GM12864 (cell line): ENCODE results near the gene CCNL1.
"Not testable (repeated sequence)": the region's sequence is repeated elsewhere in the genome, so short reads cannot be mapped to it uniquely, and the experiment has no call there.

Source experiments
- DNase-seq: peaks from one replicate; pipeline ENCODE4 v3.0.0-alpha.2; 2011; ENCODE audit warnings: low read depth
- H3K4me3 ChIP-seq: 2 replicates; pipeline ENCODE4 v1.5.1; 2011; ENCODE audit warnings: mild to moderate bottlenecking, low read depth, low read length, control low read depth
- TF ChIP-seq, protein P1 (sequence below): IDR thresholded peaks from 2 replicates; pipeline ENCODE4 v1.5.1; 2011; ENCODE audit warnings: low read depth, mild to moderate bottlenecking, moderate library complexity, low read length, control low read depth, inconsistent platforms; ENCODE audit errors: missing control alignments

CCNL1 gene

DNA sequence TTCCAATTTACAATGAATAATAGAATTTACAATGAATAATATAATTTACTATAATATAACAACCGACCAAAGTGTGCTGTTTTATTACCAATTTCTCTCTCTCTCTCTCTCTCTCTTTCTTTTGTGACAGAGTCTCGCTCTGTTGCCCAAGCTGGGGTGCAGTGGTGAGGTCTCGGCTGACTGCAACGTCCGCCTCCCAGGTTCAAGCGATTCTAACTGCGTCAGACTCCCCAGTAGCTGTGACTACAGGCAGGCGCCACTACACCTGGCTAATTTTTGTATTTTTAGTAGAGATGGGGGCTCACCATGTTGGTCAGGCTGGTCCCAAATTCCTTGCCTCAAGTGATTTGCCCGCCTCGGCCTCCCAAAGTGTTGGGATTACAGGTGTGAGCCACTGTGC is 17.0 kb upstream of the CCNL1 start:
- no peak overlapping the region for H3K4me3 ChIP-seq
- TF ChIP-seq, protein P1, sequence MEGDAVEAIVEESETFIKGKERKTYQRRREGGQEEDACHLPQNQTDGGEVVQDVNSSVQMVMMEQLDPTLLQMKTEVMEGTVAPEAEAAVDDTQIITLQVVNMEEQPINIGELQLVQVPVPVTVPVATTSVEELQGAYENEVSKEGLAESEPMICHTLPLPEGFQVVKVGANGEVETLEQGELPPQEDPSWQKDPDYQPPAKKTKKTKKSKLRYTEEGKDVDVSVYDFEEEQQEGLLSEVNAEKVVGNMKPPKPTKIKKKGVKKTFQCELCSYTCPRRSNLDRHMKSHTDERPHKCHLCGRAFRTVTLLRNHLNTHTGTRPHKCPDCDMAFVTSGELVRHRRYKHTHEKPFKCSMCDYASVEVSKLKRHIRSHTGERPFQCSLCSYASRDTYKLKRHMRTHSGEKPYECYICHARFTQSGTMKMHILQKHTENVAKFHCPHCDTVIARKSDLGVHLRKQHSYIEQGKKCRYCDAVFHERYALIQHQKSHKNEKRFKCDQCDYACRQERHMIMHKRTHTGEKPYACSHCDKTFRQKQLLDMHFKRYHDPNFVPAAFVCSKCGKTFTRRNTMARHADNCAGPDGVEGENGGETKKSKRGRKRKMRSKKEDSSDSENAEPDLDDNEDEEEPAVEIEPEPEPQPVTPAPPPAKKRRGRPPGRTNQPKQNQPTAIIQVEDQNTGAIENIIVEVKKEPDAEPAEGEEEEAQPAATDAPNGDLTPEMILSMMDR = no peak
- DNase-seq = no peak

DNA sequence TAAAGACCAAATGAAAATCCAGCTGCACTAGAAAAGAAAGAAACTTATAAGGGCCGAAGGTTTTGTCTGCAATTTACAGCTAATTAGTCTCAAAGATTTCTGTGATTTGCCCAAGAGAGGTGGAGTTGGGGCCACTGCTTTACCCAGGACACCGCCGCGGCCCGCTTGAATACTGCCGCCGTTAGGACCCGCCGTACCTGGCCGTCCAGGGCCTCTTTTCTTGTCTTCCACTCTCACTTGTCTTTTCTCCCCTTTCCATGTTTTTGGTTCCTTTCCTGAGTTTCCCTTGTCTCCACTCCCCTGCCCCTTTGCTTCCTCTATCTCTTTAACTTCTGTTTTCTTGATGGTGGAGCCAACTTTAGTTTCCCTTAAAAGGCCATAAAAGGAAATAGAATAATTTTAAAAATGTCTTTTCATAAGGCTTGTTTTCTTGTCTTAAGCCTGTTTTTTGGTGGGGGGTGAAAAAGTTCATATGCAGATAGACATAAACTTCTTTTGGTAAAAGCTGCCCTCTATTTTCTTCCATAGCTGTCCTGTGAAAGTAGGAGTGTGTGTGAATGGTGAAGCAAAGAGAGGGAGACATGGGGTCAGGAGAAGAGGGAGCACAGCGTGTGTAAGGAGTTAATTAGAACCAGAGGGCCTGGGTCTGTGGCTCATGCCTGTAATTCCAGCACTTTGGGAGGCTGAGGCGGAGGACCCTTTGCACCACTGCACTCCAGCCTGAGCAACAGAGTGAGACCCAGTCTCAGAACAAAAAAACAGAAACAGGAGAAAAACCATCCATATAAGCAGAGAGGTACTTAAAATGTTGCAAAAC is 16.0 kb upstream of the CCNL1 start:
- H3K4me3 ChIP-seq = peak overlapping the region; percentile 69
- TF ChIP-seq, protein P1 = no peak
- no peak for DNase-seq

DNA sequence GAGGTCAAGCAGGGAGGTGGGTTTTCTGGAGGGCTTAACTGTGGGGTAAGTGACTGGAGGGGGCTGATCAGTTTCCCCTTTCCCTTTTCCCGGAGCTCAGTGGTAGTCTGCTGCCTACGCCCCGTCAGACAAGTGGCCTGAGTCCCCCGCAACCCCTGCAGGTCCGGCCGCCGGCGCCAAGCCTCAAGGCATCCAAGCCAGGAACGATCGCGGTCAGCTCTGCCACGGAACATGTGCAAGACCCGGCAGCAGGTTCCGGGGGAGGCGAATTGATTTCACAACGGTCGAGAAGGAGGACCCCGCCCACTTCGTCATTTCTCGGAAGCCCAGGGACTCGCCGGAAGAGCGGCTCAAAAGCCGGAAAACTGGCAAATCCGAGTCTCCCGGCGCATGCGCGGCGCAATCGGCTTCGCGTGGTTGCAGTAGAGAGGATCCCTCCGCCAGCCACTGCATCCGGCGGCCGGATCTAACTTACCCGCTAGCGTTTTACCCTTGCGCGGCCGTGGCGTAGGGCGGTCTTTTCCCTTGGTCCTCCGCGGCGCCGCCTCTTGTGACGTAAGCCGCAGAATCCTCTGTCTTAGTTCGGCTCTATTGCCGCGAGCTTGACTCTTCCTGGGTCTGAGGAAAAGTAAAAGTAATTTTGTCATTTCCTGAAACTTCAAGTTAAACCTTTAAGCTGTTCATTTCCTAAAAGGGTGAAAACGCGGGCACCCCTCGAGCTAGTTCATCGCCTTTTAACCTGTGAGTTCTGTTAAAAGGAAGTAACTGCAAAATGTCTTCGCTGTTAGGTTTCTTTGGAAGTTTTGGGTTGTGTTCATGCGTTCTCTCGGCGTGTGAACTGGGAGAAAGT is 14.9 kb upstream of the CCNL1 start:
- peak; percentile 99 for DNase-seq
- TF ChIP-seq, protein P1 = no peak
- peak overlapping the region; percentile 80 for H3K4me3 ChIP-seq

DNA sequence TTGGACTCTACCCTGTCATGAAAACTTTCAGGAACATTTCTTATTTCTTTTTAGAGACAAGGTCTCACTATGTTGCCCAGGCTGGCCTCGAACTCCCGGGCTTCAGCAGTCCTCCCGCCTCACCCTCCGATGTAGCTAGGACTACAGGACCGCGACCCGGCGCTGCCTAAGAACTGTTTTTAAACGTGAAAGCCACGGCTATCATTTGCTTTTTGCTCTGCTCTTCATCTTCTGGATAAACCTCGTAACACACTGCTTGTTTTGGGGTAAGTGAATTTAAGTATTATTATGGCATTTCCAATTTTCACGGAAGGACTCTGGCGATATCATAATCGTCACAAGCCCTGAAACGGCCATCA is 14.3 kb upstream of the CCNL1 start:
- TF ChIP-seq, protein P1 = no peak
- peak overlapping the region; percentile 80 for H3K4me3 ChIP-seq
- no peak for DNase-seq

DNA sequence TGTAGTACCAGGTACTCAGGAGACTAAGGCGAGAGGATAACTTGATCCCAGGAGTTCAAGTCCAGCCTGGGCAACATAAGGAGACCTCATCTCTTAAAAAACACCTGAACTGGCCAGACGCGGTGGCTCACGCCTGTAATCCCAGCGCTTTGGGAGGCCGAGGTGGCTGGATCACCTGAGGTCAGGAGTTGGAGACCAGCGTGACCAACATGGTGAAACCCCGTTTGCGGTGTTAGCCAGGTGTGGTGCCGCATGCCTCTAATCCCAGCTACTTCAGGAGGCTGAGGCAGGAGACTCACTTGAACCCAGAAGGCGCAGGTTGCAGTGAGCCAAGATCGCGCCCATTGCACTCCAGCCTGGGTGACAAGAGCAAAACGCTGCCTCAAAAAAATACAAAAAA is 13.4 kb upstream of the CCNL1 start:
- DNase-seq, H3K4me3 ChIP-seq: not testable (repeated sequence)

DNA sequence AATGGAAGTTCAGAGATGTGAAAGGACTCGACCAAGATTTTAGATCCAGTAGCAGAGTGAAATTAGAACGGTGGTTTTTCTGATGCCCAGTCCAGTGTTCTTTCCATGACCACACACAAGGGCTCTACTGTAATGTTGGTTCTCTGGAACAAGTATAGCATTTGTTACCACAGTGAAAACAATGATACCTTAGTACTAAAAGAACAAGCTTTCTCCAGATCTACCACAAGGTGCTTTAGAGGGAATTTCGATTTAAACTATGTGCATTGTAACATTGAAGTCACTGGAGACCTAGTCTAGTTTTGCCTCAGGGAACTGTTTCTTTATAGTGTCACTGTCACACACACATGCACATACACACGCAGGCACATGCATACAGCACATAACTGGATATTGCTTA is 12.8 kb upstream of the CCNL1 start:
- TF ChIP-seq, protein P1 = no peak

DNA sequence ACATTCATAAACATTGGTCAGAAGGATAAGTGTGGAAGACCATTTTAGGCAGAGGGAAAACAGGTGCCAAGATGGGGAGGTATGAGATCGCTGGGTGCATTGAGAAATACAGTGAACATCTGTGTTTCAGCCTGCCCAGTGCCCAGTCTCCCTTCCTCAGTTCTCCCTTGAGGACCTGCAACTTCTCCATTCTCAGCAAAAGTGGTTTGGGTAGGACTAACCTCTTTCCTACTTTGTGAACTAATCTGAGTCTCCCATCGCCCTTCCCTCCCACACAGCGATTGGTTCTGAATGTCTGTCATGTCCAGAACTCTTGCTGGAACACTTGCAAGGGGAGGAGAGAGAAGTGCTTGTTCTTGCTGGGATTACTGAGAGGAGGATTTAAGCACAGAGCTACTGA is 10.9 kb upstream of the CCNL1 start:
- H3K4me3 ChIP-seq = no peak overlapping the region
- no peak for DNase-seq
- TF ChIP-seq, protein P1 = no peak

More for the DNA sequence above, 12.8 kb upstream of the CCNL1 start:
- no peak for DNase-seq
- H3K4me3 ChIP-seq = no peak overlapping the region
